Vagina (tissue), 2 donors: ENCODE data around the gene ARHGAP26.

Experiments
- CTCF ChIP-seq, 3 experiments: fragments of 450-650 bp in 2 of 3; fragments of 200-600 bp in 1 of 3; sonication (generic) in 1 of 3; IDR thresholded peaks; one replicate each; pipeline ENCODE4 v1.5.1; 2017 to 2019; ENCODE audit warnings: antibody characterized with exemption in 3 of 3, mild to moderate bottlenecking in 2 of 3, moderate library complexity in 2 of 3
- POLR2A ChIP-seq, 2 donors: fragments of 450-650 bp; IDR thresholded peaks; one replicate each; pipeline ENCODE4 v1.6.1; 2017; ENCODE audit warnings: antibody characterized with exemption in 2 of 2, mild to moderate bottlenecking in 2 of 2, moderate library complexity in 2 of 2
- POLR2AphosphoS5 ChIP-seq, 2 donors: sonication (generic); formaldehyde crosslinking; IDR thresholded peaks; one replicate each; pipeline ENCODE4 v1.9.0; 2017; ENCODE audit warnings: antibody characterized with exemption in 2 of 2, mild to moderate bottlenecking in 2 of 2, low read depth in 1 of 2; ENCODE audit not compliant: insufficient read depth in 1 of 2

- TF ChIP-seq CTCF (IDR thresholded peaks at IDR 0.05) (no peak), POLR2A (IDR thresholded peaks at IDR 0.05) (no peak), POLR2AphosphoS5 (IDR thresholded peaks at IDR 0.05; ENCODE audit: insufficient read depth in 1 of 2, low read depth in 1 of 2) (no peak)
Observed at GRCh38 chr5:143265995-143266394, 495.8 kb downstream of the ARHGAP26 start.
